HepG2 (cell line): ENCODE results near the gene ZFPM1. TPM values are rescaled to one million over a fixed set of nuclear protein-coding genes. Genes with fewer than 3 reads are reported as not detected.

Source experiments
- ATM ChIP-seq: fragments of 450-650 bp; IDR thresholded peaks from 2 replicates; pipeline ENCODE4 v1.7.1; 2017; ENCODE audit warnings: mild to moderate bottlenecking, borderline replicate concordance
- CHCHD3 ChIP-seq: sonication (generic); formaldehyde crosslinking; IDR thresholded peaks from 2 replicates; pipeline ENCODE4 v1.8.0; 2022; ENCODE audit warnings: mild to moderate bottlenecking, missing genetic modification reagents, moderate library complexity
- FOXK1 ChIP-seq: sonication (generic); formaldehyde crosslinking; IDR thresholded peaks from 2 replicates; pipeline ENCODE4 v1.4.0; 2020; ENCODE audit warnings: low read depth, missing genetic modification reagents, borderline replicate concordance
- KAT7 ChIP-seq: IDR thresholded peaks from 2 replicates; pipeline ENCODE4 v1.6.1; 2018; ENCODE audit warnings: borderline replicate concordance, missing compliant biosample characterization
- MED8 ChIP-seq: sonication (generic); formaldehyde crosslinking; IDR thresholded peaks from 2 replicates; pipeline ENCODE4 v1.8.1; 2023; ENCODE audit warnings: mild to moderate bottlenecking, missing genetic modification reagents; ENCODE audit not compliant: insufficient replicate concordance
- NCOA1 ChIP-seq: sonication (generic); formaldehyde crosslinking; IDR thresholded peaks from 2 replicates; pipeline ENCODE4 v1.9.0; 2021; ENCODE audit warnings: missing genetic modification reagents
- SP1 ChIP-seq, 2 experiments: fragments of 450-650 bp in 1 of 2; sonication (generic) in 1 of 2; formaldehyde crosslinking in 1 of 2; IDR thresholded peaks; 2 replicates each; pipeline versions ENCODE4 v1.4.0 to v1.6.1; 2016 to 2020; ENCODE audit warnings: missing genetic modification reagents in 1 of 2
- TCF12 ChIP-seq, 2 experiments: fragments of 450-650 bp in 1 of 2; sonication (generic) in 1 of 2; formaldehyde crosslinking in 1 of 2; IDR thresholded peaks; 2 replicates each; pipeline versions ENCODE4 v1.6.1 to v1.8.0; 2017 to 2022; ENCODE audit warnings: antibody characterized with exemption in 1 of 2, mild to moderate bottlenecking in 1 of 2, missing genetic modification reagents in 1 of 2, moderate library complexity in 1 of 2
- ZBTB21 ChIP-seq: sonication (generic); formaldehyde crosslinking; IDR thresholded peaks from 2 replicates; pipeline ENCODE4 v1.4.0; 2020; ENCODE audit warnings: missing genetic modification reagents
- ZNF138 ChIP-seq: sonication (generic); formaldehyde crosslinking; IDR thresholded peaks from 2 replicates; pipeline ENCODE4 v1.5.0; 2020; ENCODE audit warnings: mild to moderate bottlenecking, low read depth, missing genetic modification reagents
- ZNF292 ChIP-seq: sonication (generic); formaldehyde crosslinking; IDR thresholded peaks from 2 replicates; pipeline ENCODE4 v1.8.1; 2022; ENCODE audit warnings: mild to moderate bottlenecking, low read depth, missing genetic modification reagents, borderline replicate concordance
- ZNF343 ChIP-seq: sonication (generic); formaldehyde crosslinking; IDR thresholded peaks from 2 replicates; pipeline ENCODE4 v1.4.0; 2020; ENCODE audit warnings: mild to moderate bottlenecking, missing genetic modification reagents
- ZNF431 ChIP-seq: sonication (generic); formaldehyde crosslinking; IDR thresholded peaks from 2 replicates; pipeline ENCODE4 v1.9.0; 2022; ENCODE audit warnings: missing genetic modification reagents, low read depth, mild to moderate bottlenecking, borderline replicate concordance
- ZNF709 ChIP-seq: sonication (generic); formaldehyde crosslinking; IDR thresholded peaks from 2 replicates; pipeline ENCODE4 v1.5.0; 2020; ENCODE audit warnings: mild to moderate bottlenecking, missing genetic modification reagents
- ZNF768 ChIP-seq: sonication (generic); formaldehyde crosslinking; IDR thresholded peaks from 2 replicates; pipeline ENCODE4 v1.4.0; 2020; ENCODE audit warnings: missing genetic modification reagents
- ZZZ3 ChIP-seq: sonication (generic); formaldehyde crosslinking; IDR thresholded peaks from 2 replicates; pipeline ENCODE4 v1.4.0; 2020; ENCODE audit warnings: missing genetic modification reagents, mild to moderate bottlenecking, borderline replicate concordance
- polyA plus RNA-seq, 8 experiments: library from polyadenylated mRNA; depleted of rRNA in 3 of 8; stranded (reverse) in 7 of 8; unstranded in 1 of 8; fragments of >200 nt; fragmentation: Illumina TruSeq in 4 of 8; extraction: Trizol in 4 of 8; gene quantifications; 2 replicates each; pipeline versions ENCODE4 v1.2.1 to v1.2.3, GENCODE V29; 2011 to 2016; ENCODE audit warnings: low read depth in 4 of 8, missing spikeins in 1 of 8, mixed read lengths in 1 of 8; ENCODE audit not compliant: insufficient read depth in 1 of 8
- total RNA-seq, 5 experiments: library from RNA; depleted of rRNA; stranded (reverse); fragments of >200 nt; fragmentation: Illumina TruSeq; extraction: Trizol; gene quantifications; 2 replicates each; pipeline ENCODE4 v1.2.3, GENCODE V29; 2016; ENCODE audit warnings: low read depth in 1 of 5
- TF ChIP-seq, protein P1 (sequence below): sonication (generic); formaldehyde crosslinking; IDR thresholded peaks from 2 replicates; pipeline ENCODE4 v1.5.0; 2020; ENCODE audit warnings: mild to moderate bottlenecking, missing genetic modification reagents
- TF ChIP-seq, protein P2 (sequence below): sonication (generic); formaldehyde crosslinking; IDR thresholded peaks from 2 replicates; pipeline ENCODE4 v1.8.1; 2023; ENCODE audit warnings: mild to moderate bottlenecking, moderate library complexity, missing genetic modification reagents
- TF ChIP-seq, protein P3 (sequence below): sonication (generic); formaldehyde crosslinking; IDR thresholded peaks from 2 replicates; pipeline ENCODE4 v1.4.0; 2020; ENCODE audit warnings: mild to moderate bottlenecking, missing genetic modification reagents

Gene ZFPM1
- total and polyA plus RNA-seq, 2 of the 13 experiments (the other 11 are each of a cell fraction or from before 2014, with no cell fraction given), result 1.3 to 3.8 TPM

DNA sequence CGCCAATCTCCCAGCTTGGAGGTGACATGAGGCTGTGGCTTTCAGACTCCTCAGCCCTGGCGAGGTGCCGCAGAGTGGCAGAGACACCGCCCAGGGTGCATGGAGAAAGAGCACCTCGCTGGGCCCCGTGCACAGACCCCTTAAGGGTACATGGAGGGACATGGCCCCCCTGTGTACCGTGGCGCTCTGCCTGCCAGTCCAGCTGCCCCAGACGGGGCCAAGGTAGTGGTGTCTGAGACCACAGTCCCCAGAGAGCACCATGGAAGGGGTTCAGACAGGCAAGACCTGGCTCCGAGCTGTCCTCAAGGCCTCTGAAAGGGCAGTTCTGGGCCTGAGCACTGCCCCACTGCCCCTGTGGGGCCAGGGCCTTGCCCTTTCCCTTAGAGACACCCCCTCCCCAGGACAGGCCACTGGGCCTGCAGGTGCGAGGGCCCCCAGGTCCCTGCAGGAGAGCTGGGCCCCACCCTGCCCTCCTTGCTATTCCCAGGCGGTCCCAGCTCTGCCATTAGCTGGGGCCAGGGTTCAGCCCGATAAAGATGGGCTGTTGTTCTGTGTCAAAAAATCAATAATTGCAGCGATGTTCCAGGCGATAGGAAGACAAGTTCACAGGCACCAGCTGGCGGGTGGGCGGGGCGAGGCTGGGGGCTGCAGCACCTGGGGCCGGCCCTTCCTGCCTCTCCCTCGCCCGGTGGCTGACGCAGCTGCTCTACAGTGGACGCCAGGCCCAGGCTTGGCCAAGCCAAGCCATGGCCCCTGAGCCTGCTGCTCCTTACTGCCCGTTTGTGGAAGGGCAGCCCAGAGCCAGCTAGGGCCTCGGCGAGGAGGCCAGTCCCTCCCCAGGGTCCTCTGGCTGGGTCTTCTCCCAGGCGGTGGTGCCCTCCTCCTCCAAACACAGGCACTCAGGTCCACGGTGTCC is 51.7 kb downstream of the ZFPM1 start (continued):
- TF ChIP-seq ZBTB21 (CRISPR knock-in tag) (peak; percentile 63; the same call in 1 of the 2 replicates), ZNF431 (CRISPR knock-in tag) (peak; percentile 82; the same call in 1 of the 2 replicates), SP1 (IDR thresholded peaks at IDR 0.05) (no peak), SP1 (CRISPR knock-in tag; IDR thresholded peaks at IDR 0.05) (peak; percentile 97), TCF12 (IDR thresholded peaks at IDR 0.05) (no peak), TCF12 (CRISPR knock-in tag; IDR thresholded peaks at IDR 0.05) (peak; percentile 96), ZNF138 (CRISPR knock-in tag) (peak; percentile 18; the same call in 1 of the 2 replicates), FOXK1 (peak; percentile 93), CHCHD3 (peak; percentile 60; the same call in 1 of the 2 replicates), NCOA1 (CRISPR knock-in tag) (peak; percentile 83; the same call in 1 of the 2 replicates), ATM (no peak), MED8 (CRISPR knock-in tag) (peak; percentile 93), ZNF768 (0 out of 2 replicates have a peak, but pooled peaks have one; percentile 18), ZNF709 (peak; percentile 87; the same call in 1 of the 2 replicates), KAT7 (CRISPR knock-in tag) (peak; percentile 39; the same call in 1 of the 2 replicates), ZZZ3 (CRISPR knock-in tag) (peak; percentile 21; the same call in 1 of the 2 replicates), ZNF343 (peak; percentile 63; the same call in 1 of the 2 replicates), ZNF292 (CRISPR knock-in tag) (peak; percentile 88; the same call in 1 of the 2 replicates)
- TF ChIP-seq, protein P1, sequence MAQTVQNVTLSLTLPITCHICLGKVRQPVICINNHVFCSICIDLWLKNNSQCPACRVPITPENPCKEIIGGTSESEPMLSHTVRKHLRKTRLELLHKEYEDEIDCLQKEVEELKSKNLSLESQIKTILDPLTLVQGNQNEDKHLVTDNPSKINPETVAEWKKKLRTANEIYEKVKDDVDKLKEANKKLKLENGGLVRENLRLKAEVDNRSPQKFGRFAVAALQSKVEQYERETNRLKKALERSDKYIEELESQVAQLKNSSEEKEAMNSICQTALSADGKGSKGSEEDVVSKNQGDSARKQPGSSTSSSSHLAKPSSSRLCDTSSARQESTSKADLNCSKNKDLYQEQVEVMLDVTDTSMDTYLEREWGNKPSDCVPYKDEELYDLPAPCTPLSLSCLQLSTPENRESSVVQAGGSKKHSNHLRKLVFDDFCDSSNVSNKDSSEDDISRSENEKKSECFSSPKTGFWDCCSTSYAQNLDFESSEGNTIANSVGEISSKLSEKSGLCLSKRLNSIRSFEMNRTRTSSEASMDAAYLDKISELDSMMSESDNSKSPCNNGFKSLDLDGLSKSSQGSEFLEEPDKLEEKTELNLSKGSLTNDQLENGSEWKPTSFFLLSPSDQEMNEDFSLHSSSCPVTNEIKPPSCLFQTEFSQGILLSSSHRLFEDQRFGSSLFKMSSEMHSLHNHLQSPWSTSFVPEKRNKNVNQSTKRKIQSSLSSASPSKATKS (CRISPR knock-in tag), result peak; percentile 87
- TF ChIP-seq, protein P2, sequence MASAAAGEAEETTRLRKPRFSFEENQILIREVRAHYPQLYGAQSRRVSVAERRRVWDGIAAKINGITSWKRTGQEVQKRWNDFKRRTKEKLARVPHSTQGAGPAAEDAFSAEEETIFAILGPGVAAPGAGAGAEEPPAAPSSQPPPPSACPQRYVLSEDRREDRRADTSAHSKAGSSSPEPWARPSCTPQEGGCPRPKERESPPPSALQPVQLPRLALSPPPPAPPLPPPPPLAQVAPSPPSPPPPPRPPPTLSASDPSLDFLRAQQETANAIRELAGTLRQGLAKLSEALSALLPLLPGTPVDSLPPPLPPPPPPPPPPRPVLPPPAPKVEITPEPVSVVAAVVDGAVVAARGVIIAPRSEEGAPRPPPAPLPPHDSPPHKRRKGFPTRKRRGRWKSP, result 0 out of 2 replicates have a peak, but pooled peaks have one; percentile 67
- TF ChIP-seq, protein P3, sequence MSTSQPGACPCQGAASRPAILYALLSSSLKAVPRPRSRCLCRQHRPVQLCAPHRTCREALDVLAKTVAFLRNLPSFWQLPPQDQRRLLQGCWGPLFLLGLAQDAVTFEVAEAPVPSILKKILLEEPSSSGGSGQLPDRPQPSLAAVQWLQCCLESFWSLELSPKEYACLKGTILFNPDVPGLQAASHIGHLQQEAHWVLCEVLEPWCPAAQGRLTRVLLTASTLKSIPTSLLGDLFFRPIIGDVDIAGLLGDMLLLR (CRISPR knock-in tag), result peak; percentile 46; the same call in 1 of the 2 replicates
